ENCODE measurements around the gene SPG11. TPM values are rescaled to one million over a fixed set of nuclear protein-coding genes. Genes with fewer than 3 reads are reported as not detected.

The SPG11 gene
- total and polyA plus RNA-seq, 4 donors: 17.3 to 65.3 (median 31.3) TPM

- no peak for DNase-seq (ENCODE audit: low spot score)
- Histone ChIP-seq H3K4me3 (ENCODE audit: low read depth in 1 of 3, low read length in 3 of 3) (no peak overlapping the region), H3K27me3 (ENCODE audit: control insufficient read depth in 4 of 4, insufficient read depth in 4 of 4, low read length in 3 of 4) (no peaks in the 10 kb centered on the region), H3K27ac (ENCODE audit: low read depth in 1 of 2, low read length in 2 of 2) (no peak overlapping the region), H3K9me3 (ENCODE audit: control insufficient read depth in 4 of 4, low read length in 3 of 4) (no peaks in the 10 kb centered on the region), H3K4me1 (ENCODE audit: control insufficient read depth in 4 of 4, insufficient read depth in 4 of 4, low read length in 3 of 4) (no peaks in the 10 kb centered on the region), H3K9ac (ENCODE audit: low read depth in 1 of 2, low read length in 2 of 2) (no peak overlapping the region), H3K36me3 (ENCODE audit: control insufficient read depth in 4 of 4, insufficient read depth in 3 of 4, low read depth in 1 of 4, low read length in 3 of 4) (peaks cover 10 to 46% (median 34%) of the 10 kb centered on the region in 4 donors)
- TF ChIP-seq HNF4G (IDR thresholded peaks at IDR 0.05): no peak
- TF ChIP-seq MAX (IDR thresholded peaks at IDR 0.05): no peak
- no peak for TF ChIP-seq ATF3 (IDR thresholded peaks at IDR 0.05)
- TF ChIP-seq RAD21 (IDR thresholded peaks at IDR 0.05): no peak
- TF ChIP-seq TAF1 (conservative IDR thresholded peaks at IDR 0.05): no peak
- TF ChIP-seq CTCF (IDR thresholded peaks at IDR 0.05; ENCODE audit: low read depth, low read length, missing input control): no peak
- TF ChIP-seq RXRA (IDR thresholded peaks at IDR 0.05): no peak
- TF ChIP-seq REST (IDR thresholded peaks at IDR 0.05): no peak
- TF ChIP-seq FOXA1 (IDR thresholded peaks at IDR 0.05): no peak
- TF ChIP-seq YY1 (IDR thresholded peaks at IDR 0.05): no peak
- TF ChIP-seq EGR1 (IDR thresholded peaks at IDR 0.05; ENCODE audit: low read depth in 2 of 2): no peak
- TF ChIP-seq NR2F2 (IDR thresholded peaks at IDR 0.05): no peak
- TF ChIP-seq GABPA (IDR thresholded peaks at IDR 0.05 in 1 of 2, conservative IDR thresholded peaks at IDR 0.05 in 1 of 2): no peak
- no peak for TF ChIP-seq FOXA2 (IDR thresholded peaks at IDR 0.05)
- no peak for TF ChIP-seq ZBTB33 (IDR thresholded peaks at IDR 0.05)
Observed at GRCh38 chr15:44647637-44648036, 15.8 kb downstream of the SPG11 start.

- H3K27me3 ChIP-seq (ENCODE audit: control insufficient read depth in 4 of 4, insufficient read depth in 4 of 4, low read length in 3 of 4): no peaks in the 10 kb centered on the region
- 97% methylated on average over 1 of the region's 1 CpG for WGBS
- no peak for TF ChIP-seq SP1 (IDR thresholded peaks at IDR 0.05)
- no peak for TF ChIP-seq NR2F2 (IDR thresholded peaks at IDR 0.05)
- no peak for TF ChIP-seq ZBTB33 (IDR thresholded peaks at IDR 0.05)
- no peak for TF ChIP-seq RAD21 (IDR thresholded peaks at IDR 0.05)
- TF ChIP-seq ATF3 (IDR thresholded peaks at IDR 0.05): no peak
- no peak for TF ChIP-seq FOXA2 (IDR thresholded peaks at IDR 0.05)
- TF ChIP-seq EGR1 (IDR thresholded peaks at IDR 0.05; ENCODE audit: low read depth in 2 of 2): no peak
- TF ChIP-seq YY1 (IDR thresholded peaks at IDR 0.05): no peak
- no peak for TF ChIP-seq MAX (IDR thresholded peaks at IDR 0.05)
- no peak for TF ChIP-seq REST (IDR thresholded peaks at IDR 0.05)
- TF ChIP-seq FOXA1 (IDR thresholded peaks at IDR 0.05): no peak
- TF ChIP-seq HNF4G (IDR thresholded peaks at IDR 0.05): no peak
- no peak for TF ChIP-seq RXRA (IDR thresholded peaks at IDR 0.05)
- TF ChIP-seq JUND (IDR thresholded peaks at IDR 0.05): no peak
- H3K36me3 ChIP-seq (ENCODE audit: control insufficient read depth in 4 of 4, insufficient read depth in 3 of 4, low read depth in 1 of 4, low read length in 3 of 4): peaks cover 10 to 46% (median 33%) of the 10 kb centered on the region in 4 donors
- H3K9ac ChIP-seq (ENCODE audit: low read depth in 1 of 2, low read length in 2 of 2): no peak overlapping the region
- no peak overlapping the region for H3K4me3 ChIP-seq (ENCODE audit: low read depth in 1 of 3, low read length in 3 of 3)
- H3K9me3 ChIP-seq (ENCODE audit: control insufficient read depth in 4 of 4, low read length in 3 of 4): no peaks in the 10 kb centered on the region
- H3K4me1 ChIP-seq (ENCODE audit: control insufficient read depth in 4 of 4, insufficient read depth in 4 of 4, low read length in 3 of 4): no peaks in the 10 kb centered on the region
- DNase-seq (ENCODE audit: low spot score): no peak
- H3K27ac ChIP-seq (ENCODE audit: low read depth in 1 of 2, low read length in 2 of 2): no peak overlapping the region
Observed at GRCh38 chr15:44647036-44647435, 16.4 kb downstream of the SPG11 start.
